ENCODE data around the gene ARPP21. TPM values are rescaled to one million over a fixed set of nuclear protein-coding genes. Genes with fewer than 3 reads are reported as not detected.

ARPP21 gene
- polyA plus RNA-seq, 3 donors: not detected

DNA sequence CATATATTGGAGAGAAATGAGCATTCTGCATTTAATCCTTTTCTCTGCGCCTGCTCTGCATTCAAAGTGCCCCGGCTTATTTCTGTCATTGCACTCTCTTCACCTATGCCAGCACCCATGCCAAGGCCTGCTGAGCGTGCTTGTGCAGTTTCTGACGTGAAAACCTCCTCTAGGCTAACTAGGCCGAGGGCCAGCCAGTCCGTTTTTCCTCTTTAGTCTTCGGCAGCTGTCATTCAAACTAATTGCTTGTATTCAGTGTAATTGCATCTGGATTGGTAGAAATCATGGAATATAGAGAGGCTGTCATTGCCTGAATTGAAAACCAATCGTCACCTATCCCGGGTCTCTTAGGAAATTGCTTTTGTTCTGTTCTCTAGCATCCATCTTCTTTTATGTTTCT is 94.0 kb downstream of the ARPP21 start:
- no peaks in the 10 kb centered on the region for H3K4me1 ChIP-seq (ENCODE audit: control insufficient read depth in 1 of 2, insufficient read depth in 2 of 2, low read length in 2 of 2)
- no peak overlapping the region for H3K27ac ChIP-seq (ENCODE audit: low read depth in 1 of 2, low read length in 2 of 2)
- no peak overlapping the region for H3K4me2 ChIP-seq (replicated peaks; ENCODE audit: extremely low read depth, low read length, poor library complexity, severe bottlenecking)
- H3K79me2 ChIP-seq (ENCODE audit: insufficient read depth, low read length): no peaks in the 10 kb centered on the region
- WGBS (ENCODE audit: insufficient coverage): 72% methylated on average over 4 of the region's 9 CpGs
- H4K20me1 ChIP-seq (ENCODE audit: insufficient read depth, low read length): no peaks in the 10 kb centered on the region
- H3K27me3 ChIP-seq (ENCODE audit: control insufficient read depth in 2 of 2, insufficient read depth in 2 of 2, low read length in 2 of 2): no peaks in the 10 kb centered on the region
- Mint-ChIP-seq H3K27me3 (ENCODE audit: low read depth in 3 of 3) (peaks cover 2 to 3% (median 2%) of the 10 kb centered on the region in 3 donors), H3K4me3 (no peak overlapping the region), H3K27ac (no peak overlapping the region), H3K9me3 (peaks cover 0 to 7% (median 0%) of the 10 kb centered on the region in 7 donors), H3K4me1 (no peaks in the 10 kb centered on the region), H3K36me3 (no peaks in the 10 kb centered on the region)
- no peaks in the 10 kb centered on the region for H3K9me3 ChIP-seq (replicated peaks in 1 of 2; ENCODE audit: control insufficient read depth in 1 of 2, insufficient read depth in 1 of 2, low read length in 2 of 2)
- no peak overlapping the region for H3K4me3 ChIP-seq (replicated peaks in 1 of 3; ENCODE audit: low read depth in 2 of 3, low read length in 3 of 3)
- H3K9ac ChIP-seq (ENCODE audit: insufficient read depth, low read length, poor library complexity, severe bottlenecking): no peak overlapping the region
- intact Hi-C loops (cut with micrococcal nuclease): no loop called here
- no peaks in the 10 kb centered on the region for H3K36me3 ChIP-seq (replicated peaks in 1 of 2; ENCODE audit: control insufficient read depth in 1 of 2, insufficient read depth in 2 of 2, low read length in 2 of 2)
- DNase-seq: no peak
- no peak overlapping the region for H2AFZ ChIP-seq (ENCODE audit: insufficient read depth, low read depth, low read length, poor library complexity, severe bottlenecking)
- TF ChIP-seq, protein P1, sequence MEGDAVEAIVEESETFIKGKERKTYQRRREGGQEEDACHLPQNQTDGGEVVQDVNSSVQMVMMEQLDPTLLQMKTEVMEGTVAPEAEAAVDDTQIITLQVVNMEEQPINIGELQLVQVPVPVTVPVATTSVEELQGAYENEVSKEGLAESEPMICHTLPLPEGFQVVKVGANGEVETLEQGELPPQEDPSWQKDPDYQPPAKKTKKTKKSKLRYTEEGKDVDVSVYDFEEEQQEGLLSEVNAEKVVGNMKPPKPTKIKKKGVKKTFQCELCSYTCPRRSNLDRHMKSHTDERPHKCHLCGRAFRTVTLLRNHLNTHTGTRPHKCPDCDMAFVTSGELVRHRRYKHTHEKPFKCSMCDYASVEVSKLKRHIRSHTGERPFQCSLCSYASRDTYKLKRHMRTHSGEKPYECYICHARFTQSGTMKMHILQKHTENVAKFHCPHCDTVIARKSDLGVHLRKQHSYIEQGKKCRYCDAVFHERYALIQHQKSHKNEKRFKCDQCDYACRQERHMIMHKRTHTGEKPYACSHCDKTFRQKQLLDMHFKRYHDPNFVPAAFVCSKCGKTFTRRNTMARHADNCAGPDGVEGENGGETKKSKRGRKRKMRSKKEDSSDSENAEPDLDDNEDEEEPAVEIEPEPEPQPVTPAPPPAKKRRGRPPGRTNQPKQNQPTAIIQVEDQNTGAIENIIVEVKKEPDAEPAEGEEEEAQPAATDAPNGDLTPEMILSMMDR (IDR thresholded peaks at IDR 0.05): no peak

DNA sequence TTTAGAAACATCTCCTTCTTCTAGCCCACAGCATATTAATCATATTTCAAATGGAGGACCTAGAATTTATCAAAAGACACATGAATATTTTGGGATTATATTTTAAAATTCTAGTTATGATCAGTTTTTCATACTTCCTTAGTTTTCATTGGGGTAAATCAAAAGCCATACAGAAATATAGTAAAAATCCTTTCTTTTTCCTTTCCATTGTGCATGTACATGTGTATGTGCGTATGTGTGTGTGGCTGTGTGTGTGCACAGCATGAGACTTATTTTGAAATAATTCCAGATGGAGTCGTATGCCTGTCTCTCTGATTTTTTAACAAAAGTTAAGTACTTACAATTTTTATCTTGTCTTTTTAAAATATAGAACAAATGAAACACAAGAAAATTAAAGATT is 94.5 kb downstream of the ARPP21 start:
- Histone ChIP-seq H2AFZ (ENCODE audit: insufficient read depth, low read depth, low read length, poor library complexity, severe bottlenecking) (no peak overlapping the region), H3K9ac (ENCODE audit: insufficient read depth, low read length, poor library complexity, severe bottlenecking) (no peak overlapping the region), H3K4me2 (replicated peaks; ENCODE audit: extremely low read depth, low read length, poor library complexity, severe bottlenecking) (no peak overlapping the region), H3K4me1 (ENCODE audit: control insufficient read depth in 1 of 2, insufficient read depth in 2 of 2, low read length in 2 of 2) (no peaks in the 10 kb centered on the region), H3K4me3 (replicated peaks in 1 of 3; ENCODE audit: low read depth in 2 of 3, low read length in 3 of 3) (no peak overlapping the region), H3K36me3 (replicated peaks in 1 of 2; ENCODE audit: control insufficient read depth in 1 of 2, insufficient read depth in 2 of 2, low read length in 2 of 2) (no peaks in the 10 kb centered on the region), H3K79me2 (ENCODE audit: insufficient read depth, low read length) (no peaks in the 10 kb centered on the region), H3K27ac (ENCODE audit: low read depth in 1 of 2, low read length in 2 of 2) (no peak overlapping the region), H3K9me3 (replicated peaks in 1 of 2; ENCODE audit: control insufficient read depth in 1 of 2, insufficient read depth in 1 of 2, low read length in 2 of 2) (no peaks in the 10 kb centered on the region), H3K27me3 (ENCODE audit: control insufficient read depth in 2 of 2, insufficient read depth in 2 of 2, low read length in 2 of 2) (no peaks in the 10 kb centered on the region), H4K20me1 (ENCODE audit: insufficient read depth, low read length) (no peaks in the 10 kb centered on the region)
- no peak overlapping the region for H3K27ac Mint-ChIP-seq
- H3K4me1 Mint-ChIP-seq: no peaks in the 10 kb centered on the region
- H3K9me3 Mint-ChIP-seq: peaks cover 0 to 7% (median 0%) of the 10 kb centered on the region in 7 donors
- peaks cover 2 to 3% (median 2%) of the 10 kb centered on the region in 3 donors for H3K27me3 Mint-ChIP-seq (ENCODE audit: low read depth in 3 of 3)
- no peak for DNase-seq
- WGBS (ENCODE audit: insufficient coverage): no CpG with 5 or more reads among the region's 2 CpGs
- H3K36me3 Mint-ChIP-seq: no peaks in the 10 kb centered on the region
- TF ChIP-seq, protein P1 (IDR thresholded peaks at IDR 0.05): no peak
- intact Hi-C loops (cut with micrococcal nuclease): no loop called here
- no peak overlapping the region for H3K4me3 Mint-ChIP-seq
